ENCODE data around the gene SAMD8. TPM values are rescaled to one million over a fixed set of nuclear protein-coding genes. Genes with fewer than 3 reads are reported as not detected.

Gene SAMD8
- total and polyA plus RNA-seq, 2 donors (not counting 3 experiments of a cell fraction or from before 2014, with no cell fraction given), result 19.6 to 22.8 TPM

- no peaks in the 10 kb centered on the region for H3K79me2 ChIP-seq (ENCODE audit: control insufficient read depth, insufficient read depth, low read length)
- FAIRE-seq (peak; percentile 49), DNase-seq (ENCODE audit: low read depth, low spot score) (peak; percentile 47)
- no peak overlapping the region for H3K9ac ChIP-seq (replicated peaks; ENCODE audit: extremely low read depth, insufficient read depth, low read length)
- dilution Hi-C loops (cut with MboI; ENCODE audit: extremely low pct_ligation_motif_present, low sequenced_read_pairs), result no loop called here
- no peaks in the 10 kb centered on the region for H3K36me3 ChIP-seq (ENCODE audit: control insufficient read depth in 2 of 2, extremely low read depth in 1 of 2, insufficient read depth in 2 of 2, low read length in 2 of 2)
- ChIA-PET POLR2A (no interaction called here), CTCF (interaction anchor here (1.6 kb wide), 1 partner anchor 827 kb away, joined by 4 read pairs; no protein-coding TSS in a partner anchor)
- no peak overlapping the region for H3K27ac ChIP-seq (ENCODE audit: insufficient read depth, low read depth, low read length)
- no peaks in the 10 kb centered on the region for H4K20me1 ChIP-seq (replicated peaks; ENCODE audit: control insufficient read depth, extremely low read depth, insufficient read depth, low read length)
- no TSS peak for BruUV-seq (replicated peaks)
- H3K4me2 ChIP-seq (ENCODE audit: insufficient read depth, low read length), result no peak overlapping the region
- no peaks in the 10 kb centered on the region for H3K9me1 ChIP-seq (replicated peaks; ENCODE audit: control insufficient read depth, extremely low read depth, insufficient read depth, low read length)
- no peak overlapping the region for H3K4me3 ChIP-seq (replicated peaks in 1 of 3; ENCODE audit: insufficient read depth in 1 of 3, low read depth in 1 of 3, low read length in 3 of 3)
- TF ChIP-seq JUN (IDR thresholded peaks at IDR 0.05; ENCODE audit: borderline replicate concordance, insufficient read depth, insufficient read length, low read depth), result no peak
- TF ChIP-seq FOS (IDR thresholded peaks at IDR 0.05; ENCODE audit: borderline replicate concordance, insufficient read depth, low read length), result no peak
- TF ChIP-seq EZH2 (IDR thresholded peaks at IDR 0.05; ENCODE audit: borderline replicate concordance, low read depth, low read length, severe bottlenecking), result no peak
- TF ChIP-seq MAX (IDR thresholded peaks at IDR 0.05; ENCODE audit: insufficient read depth, insufficient read length), result no peak
- TF ChIP-seq POLR2AphosphoS5 (IDR thresholded peaks at IDR 0.05; ENCODE audit: insufficient read depth, low read depth, low read length), result no peak
- no peak for TF ChIP-seq CTCF (IDR thresholded peaks at IDR 0.05; ENCODE audit: extremely low read depth in 1 of 2, insufficient read depth in 1 of 2, low read depth in 1 of 2, low read length in 2 of 2)
- TF ChIP-seq GATA2 (IDR thresholded peaks at IDR 0.05; ENCODE audit: insufficient read depth, insufficient read length, low read depth, low read length), result no peak
- no peak for TF ChIP-seq MYC (IDR thresholded peaks at IDR 0.05; ENCODE audit: low read depth, low read length)
- TF ChIP-seq POLR2A (IDR thresholded peaks at IDR 0.05; ENCODE audit: low read depth, low read length), result no peak
- no peaks in the 10 kb centered on the region for H3K4me1 ChIP-seq (ENCODE audit: control insufficient read depth, extremely low read depth, insufficient read depth, low read length)
- intact Hi-C loops (cut with micrococcal nuclease), result no loop called here
- no peak overlapping the region for H2AFZ ChIP-seq (ENCODE audit: low read depth, low read length)
- no peaks in the 10 kb centered on the region for H3K27me3 ChIP-seq (ENCODE audit: control insufficient read depth in 2 of 2, insufficient read depth in 2 of 2, low read length in 2 of 2)
- H3K9me3 ChIP-seq (replicated peaks; ENCODE audit: control insufficient read depth, insufficient read depth, low read length), result no peaks in the 10 kb centered on the region
Observed at GRCh38 chr10:75070961-75071428, 40.5 kb upstream of the SAMD8 start.
